Nephron progenitor cell (in vitro differentiated cells): ENCODE results near the gene NOS1AP.

Experiments
- DNase-seq: peaks from one replicate; pipeline ENCODE4 v3.0.0; 2021
- H3K27ac Mint-ChIP-seq: 2 replicates; pipeline ENCODE4 v1.8.0; 2021; ENCODE audit warnings: mild to moderate bottlenecking, moderate library complexity, mixed read lengths
- H3K27me3 Mint-ChIP-seq: 2 replicates; pipeline ENCODE4 v1.8.0; 2021; ENCODE audit warnings: mild to moderate bottlenecking, low read depth, mixed read lengths; ENCODE audit not compliant: poor library complexity
- H3K36me3 Mint-ChIP-seq: 2 replicates; pipeline ENCODE4 v1.8.0; 2021; ENCODE audit warnings: low read depth, mixed read lengths
- H3K4me1 Mint-ChIP-seq: 2 replicates; pipeline ENCODE4 v1.8.0; 2021; ENCODE audit warnings: mixed read lengths
- H3K4me3 Mint-ChIP-seq: 2 replicates; pipeline ENCODE4 v1.8.0; 2021; ENCODE audit warnings: mild to moderate bottlenecking, moderate library complexity, mixed read lengths
- H3K9me3 Mint-ChIP-seq: 2 replicates; pipeline ENCODE4 v1.8.0; 2021; ENCODE audit warnings: mild to moderate bottlenecking, moderate library complexity, mixed read lengths
- CTCF ChIP-seq: fragments of 200-600 bp; sonication (generic); IDR thresholded peaks from 2 replicates; pipeline ENCODE4 v1.5.0; 2021; ENCODE audit warnings: antibody characterized with exemption

Gene NOS1AP

GRCh38 chr1:162336621-162337285 is 267.3 kb downstream of the NOS1AP start:
- H3K36me3 Mint-ChIP-seq: no peaks in the 10 kb centered on the region
- no peaks in the 10 kb centered on the region for H3K27me3 Mint-ChIP-seq
- no peak for DNase-seq
- H3K4me3 Mint-ChIP-seq: no peak overlapping the region
- H3K27ac Mint-ChIP-seq: no peak overlapping the region
- no peak for TF ChIP-seq CTCF
- no peaks in the 10 kb centered on the region for H3K4me1 Mint-ChIP-seq
- no peaks in the 10 kb centered on the region for H3K9me3 Mint-ChIP-seq

- Mint-ChIP-seq H3K36me3 (peaks cover 4% of the 10 kb centered on the region), H3K27ac (no peak overlapping the region), H3K4me3 (no peak overlapping the region), H3K4me1 (peaks cover 6% of the 10 kb centered on the region), H3K9me3 (no peaks in the 10 kb centered on the region), H3K27me3 (no peaks in the 10 kb centered on the region)
- no peak for TF ChIP-seq CTCF
- DNase-seq: no peak
Measured at GRCh38 chr1:162342452-162342983, 273.0 kb downstream of the NOS1AP start.

GRCh38 chr1:162343470-162343869 is 274.0 kb downstream of the NOS1AP start:
- TF ChIP-seq CTCF: no peak
- Mint-ChIP-seq H3K27me3 (no peaks in the 10 kb centered on the region), H3K4me3 (no peak overlapping the region), H3K9me3 (no peaks in the 10 kb centered on the region), H3K36me3 (peaks cover 4% of the 10 kb centered on the region), H3K4me1 (peaks cover 15% of the 10 kb centered on the region), H3K27ac (no peak overlapping the region)
- no peak for DNase-seq

- DNase-seq: no peak
- H3K4me3 Mint-ChIP-seq: no peak overlapping the region
- H3K9me3 Mint-ChIP-seq: no peaks in the 10 kb centered on the region
Measured at GRCh38 chr1:162347281-162347680, 277.8 kb downstream of the NOS1AP start.

GRCh38 chr1:162349635-162350330 is 280.3 kb downstream of the NOS1AP start:
- H3K4me3 Mint-ChIP-seq: peak overlapping the region; percentile 34
- H3K9me3 Mint-ChIP-seq: no peaks in the 10 kb centered on the region
- no peaks in the 10 kb centered on the region for H3K27me3 Mint-ChIP-seq
- H3K27ac Mint-ChIP-seq: peak overlapping the region; percentile 78
- H3K36me3 Mint-ChIP-seq: no peaks in the 10 kb centered on the region
- no peak for TF ChIP-seq CTCF
- peaks cover 61% of the 10 kb centered on the region for H3K4me1 Mint-ChIP-seq
- no peak for DNase-seq

More at GRCh38 chr1:162347281-162347680, 277.8 kb downstream of the NOS1AP start:
- peaks cover 43% of the 10 kb centered on the region for H3K4me1 Mint-ChIP-seq
- no peak for TF ChIP-seq CTCF
- peaks cover 4% of the 10 kb centered on the region for H3K36me3 Mint-ChIP-seq
- peak overlapping the region; percentile 53 for H3K27ac Mint-ChIP-seq
- H3K27me3 Mint-ChIP-seq: no peaks in the 10 kb centered on the region
